Progenitor cell of endocrine pancreas (in vitro differentiated cells): ENCODE data around the gene BSCL2. TPM values are rescaled to one million over a fixed set of nuclear protein-coding genes. Genes with fewer than 3 reads are reported as not detected.

Experiments
- DNase-seq: peaks from one replicate; pipeline ENCODE4 v3.0.0; 2021; ENCODE audit warnings: low spot score; ENCODE audit not compliant: unreplicated experiment
- H3K27ac Mint-ChIP-seq: 2 replicates; pipeline ENCODE4 v1.8.0; 2021; ENCODE audit warnings: mild to moderate bottlenecking, moderate library complexity, mixed read lengths
- H3K27me3 Mint-ChIP-seq: 2 replicates; pipeline ENCODE4 v1.8.0; 2021; ENCODE audit warnings: mixed read lengths
- H3K36me3 Mint-ChIP-seq: 2 replicates; pipeline ENCODE4 v1.8.0; 2022; ENCODE audit warnings: mixed read lengths; ENCODE audit not compliant: insufficient read depth
- H3K4me1 Mint-ChIP-seq: 2 replicates; pipeline ENCODE4 v1.8.0; 2021; ENCODE audit warnings: low read depth, mixed read lengths
- H3K4me3 Mint-ChIP-seq: 2 replicates; pipeline ENCODE4 v1.8.0; 2021; ENCODE audit warnings: low read depth, mild to moderate bottlenecking, moderate library complexity, mixed read lengths
- H3K9me3 Mint-ChIP-seq: 2 replicates; pipeline ENCODE4 v1.8.0; 2021; ENCODE audit warnings: low read depth, mixed read lengths
- total RNA-seq: library from RNA; stranded (reverse); gene quantifications from 2 replicates; pipeline ENCODE4 v1.2.1, GENCODE V29; 2021
- TF ChIP-seq, protein P1 (sequence below): fragments of 200-600 bp; sonication (generic); IDR thresholded peaks from one replicate; pipeline ENCODE4 v1.5.0; 2021; ENCODE audit warnings: antibody characterized with exemption, mild to moderate bottlenecking; ENCODE audit not compliant: unreplicated experiment

Gene BSCL2
- total RNA-seq, 1 donor from 2014 or later: 84.9 TPM

DNA sequence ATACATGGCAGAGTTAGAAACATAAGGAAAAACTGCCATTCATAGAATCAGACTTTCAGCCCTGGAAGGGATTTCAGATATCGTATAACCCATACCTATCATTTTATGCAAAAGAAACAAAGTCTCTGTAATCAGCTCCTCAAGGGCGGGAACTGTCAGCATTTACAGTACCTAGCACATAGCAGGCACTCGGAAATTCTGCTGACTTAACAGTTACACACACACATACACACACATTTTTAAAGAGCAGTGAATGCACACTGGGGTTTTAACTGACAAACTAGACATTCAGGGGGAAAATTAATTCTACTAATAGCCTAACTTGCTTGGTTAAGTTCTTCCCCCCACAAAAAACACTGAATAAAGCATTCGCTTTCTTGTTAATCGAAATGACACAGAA lies 9.0 kb upstream of the BSCL2 start:
- H3K9me3 Mint-ChIP-seq: no peaks in the 10 kb centered on the region
- no peak for DNase-seq
- peaks cover 40% of the 10 kb centered on the region for H3K36me3 Mint-ChIP-seq
- TF ChIP-seq, protein P1, sequence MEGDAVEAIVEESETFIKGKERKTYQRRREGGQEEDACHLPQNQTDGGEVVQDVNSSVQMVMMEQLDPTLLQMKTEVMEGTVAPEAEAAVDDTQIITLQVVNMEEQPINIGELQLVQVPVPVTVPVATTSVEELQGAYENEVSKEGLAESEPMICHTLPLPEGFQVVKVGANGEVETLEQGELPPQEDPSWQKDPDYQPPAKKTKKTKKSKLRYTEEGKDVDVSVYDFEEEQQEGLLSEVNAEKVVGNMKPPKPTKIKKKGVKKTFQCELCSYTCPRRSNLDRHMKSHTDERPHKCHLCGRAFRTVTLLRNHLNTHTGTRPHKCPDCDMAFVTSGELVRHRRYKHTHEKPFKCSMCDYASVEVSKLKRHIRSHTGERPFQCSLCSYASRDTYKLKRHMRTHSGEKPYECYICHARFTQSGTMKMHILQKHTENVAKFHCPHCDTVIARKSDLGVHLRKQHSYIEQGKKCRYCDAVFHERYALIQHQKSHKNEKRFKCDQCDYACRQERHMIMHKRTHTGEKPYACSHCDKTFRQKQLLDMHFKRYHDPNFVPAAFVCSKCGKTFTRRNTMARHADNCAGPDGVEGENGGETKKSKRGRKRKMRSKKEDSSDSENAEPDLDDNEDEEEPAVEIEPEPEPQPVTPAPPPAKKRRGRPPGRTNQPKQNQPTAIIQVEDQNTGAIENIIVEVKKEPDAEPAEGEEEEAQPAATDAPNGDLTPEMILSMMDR: no peak
- H3K27ac Mint-ChIP-seq: peak overlapping the region; percentile 82
- H3K4me3 Mint-ChIP-seq: no peak overlapping the region
- no peaks in the 10 kb centered on the region for H3K27me3 Mint-ChIP-seq
- H3K4me1 Mint-ChIP-seq: peaks cover 15% of the 10 kb centered on the region

- Mint-ChIP-seq H3K9me3 (no peaks in the 10 kb centered on the region), H3K27me3 (no peaks in the 10 kb centered on the region), H3K4me3 (no peak overlapping the region), H3K27ac (no peak overlapping the region), H3K36me3 (peaks cover 39% of the 10 kb centered on the region), H3K4me1 (peaks cover 15% of the 10 kb centered on the region)
- TF ChIP-seq, protein P1: no peak
- DNase-seq: no peak
Observed at GRCh38 chr11:62715150-62716130, 8.2 kb upstream of the BSCL2 start.

GRCh38 chr11:62713343-62713742 lies 6.1 kb upstream of the BSCL2 start:
- no peaks in the 10 kb centered on the region for H3K27me3 Mint-ChIP-seq
- TF ChIP-seq, protein P1: no peak
- H3K36me3 Mint-ChIP-seq: peaks cover 32% of the 10 kb centered on the region
- no peak overlapping the region for H3K4me3 Mint-ChIP-seq
- H3K4me1 Mint-ChIP-seq: peaks cover 25% of the 10 kb centered on the region
- peak overlapping the region; percentile 86 for H3K27ac Mint-ChIP-seq
- no peak for DNase-seq
- no peaks in the 10 kb centered on the region for H3K9me3 Mint-ChIP-seq

DNA sequence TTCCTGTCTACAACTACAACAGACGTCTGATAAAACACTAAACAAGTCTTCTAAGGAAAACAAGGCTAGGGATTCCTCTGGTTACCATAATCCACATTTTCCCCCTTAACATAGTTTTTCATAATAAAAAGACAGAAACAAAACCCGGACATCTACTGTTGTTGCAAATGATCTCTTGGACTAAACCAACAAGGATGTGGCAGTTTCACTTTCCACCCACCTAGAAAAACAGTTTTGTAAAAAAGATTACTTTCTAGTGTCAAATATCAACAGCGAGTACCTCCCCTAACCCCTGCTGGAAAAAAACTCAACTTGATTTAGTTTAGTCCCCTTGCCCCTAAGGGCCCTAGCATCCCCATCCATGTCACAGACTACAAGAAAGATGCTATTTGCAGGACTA lies 5.6 kb upstream of the BSCL2 start:
- Mint-ChIP-seq H3K27me3 (no peaks in the 10 kb centered on the region), H3K9me3 (no peaks in the 10 kb centered on the region), H3K4me3 (no peak overlapping the region), H3K4me1 (peaks cover 26% of the 10 kb centered on the region), H3K27ac (peak overlapping the region; percentile 86), H3K36me3 (peaks cover 28% of the 10 kb centered on the region)
- TF ChIP-seq, protein P1: no peak
- no peak for DNase-seq

- H3K27ac Mint-ChIP-seq: peak overlapping the region; percentile 86
- no peak for DNase-seq
- no peaks in the 10 kb centered on the region for H3K9me3 Mint-ChIP-seq
- peaks cover 27% of the 10 kb centered on the region for H3K4me1 Mint-ChIP-seq
- H3K4me3 Mint-ChIP-seq: no peak overlapping the region
- no peaks in the 10 kb centered on the region for H3K27me3 Mint-ChIP-seq
- peaks cover 26% of the 10 kb centered on the region for H3K36me3 Mint-ChIP-seq
- TF ChIP-seq, protein P1: no peak
Observed at GRCh38 chr11:62712276-62712812, 5.1 kb upstream of the BSCL2 start.
